Gastrocnemius medialis (tissue), 4 donors: ENCODE measurements around the gene ISCA1. TPM values are rescaled to one million over a fixed set of nuclear protein-coding genes. Genes with fewer than 3 reads are reported as not detected.

ENCODE experiments used
- ATAC-seq, 2 donors: fragments of 150-250 bp; one replicate each; pipeline ENCODE4 v1.9.1; 2016
- DNase-seq, 2 donors: peaks; one replicate each; pipeline ENCODE4 v3.0.0-alpha.2; 2019
- H3K27ac ChIP-seq, 4 donors: fragments of 200-600 bp; sonication (generic); 1 replicate in 1 of 4; 2 replicates in 3 of 4; pipeline ENCODE4 v1.5.1; 2016 to 2018; ENCODE audit warnings: mild to moderate bottlenecking in 2 of 4, moderate library complexity in 1 of 4
- H3K27me3 ChIP-seq, 3 donors: fragments of 200-600 bp; sonication (generic) in 2 of 3; 1 replicate in 1 of 3; 2 replicates in 2 of 3; pipeline versions ENCODE4 v1.5.1 to v1.6.0; 2016 to 2019; ENCODE audit warnings: mild to moderate bottlenecking in 1 of 3, moderate library complexity in 1 of 3
- H3K36me3 ChIP-seq, 2 donors: fragments of 200-600 bp; sonication (generic) in 1 of 2; one replicate each; pipeline ENCODE4 v1.5.1; 2017 to 2018
- H3K4me1 ChIP-seq, 2 donors: fragments of 200-600 bp; sonication (generic) in 1 of 2; one replicate each; pipeline ENCODE4 v1.5.1; 2016 to 2017; ENCODE audit warnings: mild to moderate bottlenecking in 2 of 2
- H3K4me3 ChIP-seq, 4 donors: fragments of 200-600 bp; sonication (generic) in 3 of 4; 1 replicate in 1 of 4; 2 replicates in 3 of 4; pipeline ENCODE4 v1.5.1; 2016 to 2019; ENCODE audit warnings: mild to moderate bottlenecking in 2 of 4
- H3K9me3 ChIP-seq, 3 donors: fragments of 200-600 bp; sonication (generic) in 2 of 3; 1 replicate in 1 of 3; 2 replicates in 2 of 3; pipeline ENCODE4 v1.5.1; 2016 to 2019
- CTCF ChIP-seq, 5 experiments: fragments of 450-650 bp in 3 of 5; fragments of 200-600 bp in 2 of 5; sonication (generic) in 2 of 5; IDR thresholded peaks in 4 of 5; conservative IDR thresholded peaks in 1 of 5; 1 replicate in 4 of 5; 2 replicates in 1 of 5; pipeline ENCODE4 v1.5.1; 2016 to 2019; ENCODE audit warnings: antibody characterized with exemption in 5 of 5, mild to moderate bottlenecking in 3 of 5, moderate library complexity in 3 of 5
- POLR2A ChIP-seq, 2 donors: fragments of 450-650 bp; IDR thresholded peaks; one replicate each; pipeline ENCODE4 v1.6.1; 2017; ENCODE audit warnings: antibody characterized with exemption in 2 of 2, mild to moderate bottlenecking in 2 of 2, moderate library complexity in 2 of 2
- in situ Hi-C, 4 donors: fragments of 200-750 bp; cut with MboI; loops; one replicate each; pipeline versions ENCODE4 v1.15.0 to v1.8.0; 2017; ENCODE audit warnings: low sequenced_read_pairs in 4 of 4
- intact Hi-C: fragments of 100-400 bp; cut with DNase I; formaldehyde crosslinking; loops from one replicate; pipeline ENCODE4 v1.15.1; 2023; ENCODE audit warnings: low total_unique reads
- total RNA-seq, 4 donors: library from RNA; depleted of rRNA; stranded (reverse); fragments of >200 nt; gene quantifications; one replicate each; pipeline versions ENCODE4 v1.1.0 to v1.2.3, GENCODE V29; 2016

ISCA1 gene
- total RNA-seq, 4 donors from 2014 or later: 59.8 to 115 (median 89.9) TPM

- Histone ChIP-seq H3K9me3 (no peaks in the 10 kb centered on the region), H3K4me1 (peaks cover 34 to 37% of the 10 kb centered on the region in 2 donors), H3K27me3 (no peaks in the 10 kb centered on the region), H3K4me3 (peak overlapping the region; percentile 87 to 98 (median 94)), H3K27ac (peak overlapping the region; percentile 95 to 99 (median 97)), H3K36me3 (peaks cover 0 to 12% of the 10 kb centered on the region in 2 donors)
- DNase-seq (peak in 1 of 2 donors; percentile 20), ATAC-seq (peak; percentile 36 to 43)
- TF ChIP-seq POLR2A (IDR thresholded peaks at IDR 0.05) (no peak), CTCF (IDR thresholded peaks at IDR 0.05 in 4 of 5, conservative IDR thresholded peaks at IDR 0.05 in 1 of 5) (no peak)
- in situ Hi-C loops (loop anchor here in 1 of 4 donors (25.0 kb wide), 1 partner anchor 346 kb away; the partner anchor contains the start of gene NAA35), intact Hi-C loops (loop anchor here (1.0 kb wide), 2 partner anchors 71 to 342 kb away; partner anchors contain the start of genes NAA35 and TUT7)
These were observed 719 bp upstream of the ISCA1 start for GRCh38 chr9:86282979-86283535.

- peaks cover 45 to 51% of the 10 kb centered on the region in 2 donors for H3K4me1 ChIP-seq
- in situ Hi-C loops: loop anchor here in 1 of 4 donors (25.0 kb wide), 1 partner anchor 344 kb away; the partner anchor contains the start of gene NAA35
- DNase-seq: no peak
These were observed 703 bp downstream of the ISCA1 start for GRCh38 chr9:86281593-86282076.

GRCh38 chr9:86280580-86280979, 1.8 kb downstream of the ISCA1 start:
- Histone ChIP-seq H3K27me3 (no peaks in the 10 kb centered on the region), H3K36me3 (no peaks in the 10 kb centered on the region), H3K4me3 (peak overlapping the region in 3 of 4 donors; percentile 87 to 98 (median 91)), H3K9me3 (no peaks in the 10 kb centered on the region), H3K27ac (peak overlapping the region; percentile 95 to 99 (median 97)), H3K4me1 (peaks cover 54 to 61% of the 10 kb centered on the region in 2 donors)
- DNase-seq (no peak), ATAC-seq (no peak)
- intact Hi-C loops (no loop called here), in situ Hi-C loops (loop anchor here in 1 of 4 donors (25.0 kb wide), 1 partner anchor 343 kb away; the partner anchor contains the start of gene NAA35)
- TF ChIP-seq CTCF (IDR thresholded peaks at IDR 0.05 in 4 of 5, conservative IDR thresholded peaks at IDR 0.05 in 1 of 5) (no peak), POLR2A (IDR thresholded peaks at IDR 0.05) (no peak)

More at GRCh38 chr9:86281593-86282076, 703 bp downstream of the ISCA1 start:
- Histone ChIP-seq H3K4me3 (peak overlapping the region; percentile 87 to 98 (median 94)), H3K27me3 (no peaks in the 10 kb centered on the region), H3K36me3 (no peaks in the 10 kb centered on the region), H3K27ac (peak overlapping the region; percentile 95 to 99 (median 97)), H3K9me3 (no peaks in the 10 kb centered on the region)
- TF ChIP-seq POLR2A (IDR thresholded peaks at IDR 0.05): no peak
- peak in 1 of 5 experiments; percentile 6 for TF ChIP-seq CTCF (IDR thresholded peaks at IDR 0.05 in 4 of 5, conservative IDR thresholded peaks at IDR 0.05 in 1 of 5)
- peak; percentile 32 to 39 for ATAC-seq
- intact Hi-C loops: loop anchor here (1.0 kb wide), 2 partner anchors 73 to 340 kb away; partner anchors contain the start of genes NAA35 and TUT7

- peak overlapping the region in 3 of 4 donors; percentile 22 to 99 (median 37) for H3K27ac ChIP-seq
These were observed 2.5 kb downstream of the ISCA1 start for GRCh38 chr9:86279839-86280238.

More at GRCh38 chr9:86279839-86280238, 2.5 kb downstream of the ISCA1 start:
- Histone ChIP-seq H3K4me3 (no peak overlapping the region), H3K9me3 (no peaks in the 10 kb centered on the region), H3K27me3 (no peaks in the 10 kb centered on the region), H3K36me3 (no peaks in the 10 kb centered on the region), H3K4me1 (peaks cover 61 to 68% of the 10 kb centered on the region in 2 donors)
- ATAC-seq (no peak), DNase-seq (no peak)
- in situ Hi-C loops: loop anchor here in 1 of 4 donors (25.0 kb wide), 1 partner anchor 343 kb away; the partner anchor contains the start of gene NAA35
- intact Hi-C loops: loop anchor here (10.0 kb wide), 1 partner anchor 85 kb away; no protein-coding TSS in a partner anchor
- TF ChIP-seq CTCF (IDR thresholded peaks at IDR 0.05 in 4 of 5, conservative IDR thresholded peaks at IDR 0.05 in 1 of 5): no peak
- TF ChIP-seq POLR2A (IDR thresholded peaks at IDR 0.05): no peak
